Activated CD4-positive, alpha-beta T cell treated with anti-CD3 and anti-CD28 coated beads, Interleukin-2, Interleukin-4, amounts not matched to agents 100 ng/mL and 50 ng/mL, durations not matched to agents 16 hours and 8 hours (primary cell): Measurements from ENCODE around the gene TMEM132D.
"Not testable (repeated sequence)": the region's sequence is repeated elsewhere in the genome, so short reads cannot be mapped to it uniquely, and the experiment has no call there.

Source experiments
- DNase-seq: peaks from one replicate; pipeline ENCODE4 v3.0.0-alpha.2; 2020; ENCODE audit warnings: low spot score

TMEM132D gene

GRCh38 chr12:129063600-129063999 lies 840.2 kb downstream of the TMEM132D start:
- DNase-seq, result no peak

- no peak for DNase-seq
Measured at GRCh38 chr12:129053232-129053631, 850.6 kb downstream of the TMEM132D start.

GRCh38 chr12:129052373-129052772 lies 851.5 kb downstream of the TMEM132D start:
- DNase-seq, result no peak

GRCh38 chr12:129049917-129050316 lies 853.9 kb downstream of the TMEM132D start:
- no peak for DNase-seq

- DNase-seq, result not testable (repeated sequence)
Measured at GRCh38 chr12:129043334-129043733, 860.5 kb downstream of the TMEM132D start.

GRCh38 chr12:129036135-129036534 lies 867.7 kb downstream of the TMEM132D start:
- no peak for DNase-seq

GRCh38 chr12:129034558-129035289 lies 869.1 kb downstream of the TMEM132D start:
- no peak for DNase-seq

GRCh38 chr12:129028844-129029243 lies 875.0 kb downstream of the TMEM132D start:
- DNase-seq, result no peak

- DNase-seq, result no peak
Measured at GRCh38 chr12:129025055-129025454, 878.8 kb downstream of the TMEM132D start.
